ENCODE measurements around the gene SPRR3.
"Not testable (repeated sequence)": the region's sequence is repeated elsewhere in the genome, so short reads cannot be mapped to it uniquely, and the experiment has no call there.

The SPRR3 gene

DNA sequence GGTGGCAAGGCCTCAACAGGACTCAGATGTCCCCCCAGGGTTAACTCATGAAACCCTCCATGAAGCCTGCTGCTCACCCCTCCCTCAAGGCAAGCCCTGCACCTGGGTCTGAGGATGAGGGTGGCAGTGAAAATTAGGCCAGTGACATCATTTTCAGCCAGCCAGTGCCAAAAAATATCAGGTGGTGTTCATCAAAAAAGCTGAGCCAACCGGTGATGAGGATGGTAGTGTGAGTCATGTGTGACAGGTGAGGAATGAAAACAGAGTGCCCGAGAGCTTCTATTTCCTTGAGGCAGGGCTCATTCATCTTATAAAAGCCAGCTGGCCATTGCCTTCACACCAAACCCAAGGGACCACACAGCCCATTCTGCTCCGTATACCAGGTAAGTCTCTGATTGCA is 17.8 kb upstream of the SPRR3 start, which contains the start of gene SPRR1A:
Gene SPRR1A (plus strand): TSS at position 339 of the 400 bp plus-strand sequence. CDS start 1,150 bp downstream, outside the sequence.
- no peak for DNase-seq (ENCODE audit: low read depth)

DNA sequence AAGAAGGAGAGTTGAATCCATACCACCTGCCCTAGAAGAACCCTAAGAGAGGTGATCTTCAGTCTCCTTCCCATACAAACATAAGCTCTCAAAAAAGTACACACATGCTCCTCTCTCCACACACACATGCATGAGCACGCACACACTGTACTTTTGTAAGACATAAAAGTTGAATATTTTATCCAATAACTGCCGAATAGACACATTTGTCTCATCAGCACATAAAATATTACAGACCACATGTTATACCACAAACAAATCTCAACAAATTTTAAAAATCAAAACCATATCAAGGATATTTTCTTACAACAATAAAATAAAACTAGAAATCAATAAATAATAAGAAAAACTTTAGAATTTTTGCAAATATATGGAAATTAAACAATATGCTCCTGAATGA is 15.0 kb upstream of the SPRR3 start:
- DNase-seq (ENCODE audit: low read depth): no peak

DNA sequence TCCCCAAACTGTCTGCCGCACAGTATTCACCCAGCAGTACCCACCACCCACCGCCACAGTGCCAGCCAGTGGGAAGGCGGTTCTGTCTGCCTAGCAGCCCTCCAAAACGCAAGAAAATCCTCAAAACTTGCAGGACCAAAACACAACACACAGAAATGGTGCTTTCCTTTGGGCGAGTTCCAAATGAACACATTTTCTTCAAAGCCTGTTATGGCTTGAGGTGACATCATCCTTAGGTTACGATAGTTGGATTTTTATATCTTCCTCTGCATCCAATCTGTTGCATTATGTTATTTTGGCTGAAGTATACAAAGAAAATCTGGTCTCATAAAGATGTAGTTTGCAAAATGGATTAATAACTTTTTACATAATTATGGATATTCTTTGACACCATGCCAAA is 8.4 kb upstream of the SPRR3 start:
- DNase-seq (ENCODE audit: low read depth): no peak

DNA sequence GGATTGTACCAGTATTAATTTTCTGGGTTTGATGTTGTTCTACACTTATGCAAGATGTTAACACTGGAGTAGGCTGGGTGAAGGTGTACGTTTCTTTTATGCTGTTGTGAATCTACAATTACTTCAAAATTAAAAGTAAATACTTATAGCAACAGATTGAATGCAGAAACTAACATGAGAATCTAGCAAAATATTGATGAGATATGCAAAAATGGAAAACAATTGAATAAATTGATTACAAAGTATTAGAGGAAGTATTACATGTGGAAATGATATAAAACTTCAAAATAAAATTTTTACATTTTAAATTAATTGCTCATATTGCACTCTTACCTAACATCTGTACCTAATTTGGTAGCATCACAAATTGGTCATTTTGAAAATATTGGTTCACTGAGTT is 5.7 kb upstream of the SPRR3 start:
- DNase-seq (ENCODE audit: low read depth): no peak

DNA sequence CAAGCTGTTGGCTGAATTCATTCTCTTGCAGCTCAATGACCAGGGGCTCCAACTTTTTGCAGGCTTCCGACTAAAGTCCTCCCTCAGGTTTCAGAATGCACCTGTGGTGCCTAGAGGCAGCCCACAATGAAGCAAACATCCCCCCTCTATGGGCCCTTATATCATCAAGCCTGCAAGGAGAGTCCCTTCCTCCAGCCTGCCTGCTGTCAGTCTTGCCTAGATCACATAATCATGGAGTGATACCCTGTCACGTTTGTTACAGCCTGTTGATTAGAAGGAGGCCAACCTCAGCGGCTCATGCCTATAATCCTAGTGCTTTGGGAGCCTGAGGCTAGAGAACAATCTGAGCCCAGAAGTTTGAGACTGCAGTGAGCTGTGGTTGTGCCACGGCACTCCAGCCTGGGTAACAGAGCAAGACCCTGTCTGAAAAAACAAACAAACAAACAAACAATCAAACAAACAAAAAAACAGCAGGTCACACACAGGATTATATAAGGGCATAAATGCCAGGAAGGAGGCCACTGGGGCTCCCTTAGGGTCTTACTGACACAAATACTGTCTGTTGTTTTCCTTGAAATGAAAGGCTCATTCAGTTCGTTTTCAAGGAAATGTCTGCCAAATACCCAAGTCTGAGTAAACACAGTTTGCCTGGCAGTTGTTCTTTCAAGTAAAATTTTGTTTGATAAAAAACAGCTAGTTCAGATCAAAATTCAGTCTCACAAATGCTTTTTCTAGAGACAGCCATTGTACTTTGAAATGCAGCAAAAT is 4.7 kb upstream of the SPRR3 start:
- DNase-seq (ENCODE audit: low read depth): no peak

DNA sequence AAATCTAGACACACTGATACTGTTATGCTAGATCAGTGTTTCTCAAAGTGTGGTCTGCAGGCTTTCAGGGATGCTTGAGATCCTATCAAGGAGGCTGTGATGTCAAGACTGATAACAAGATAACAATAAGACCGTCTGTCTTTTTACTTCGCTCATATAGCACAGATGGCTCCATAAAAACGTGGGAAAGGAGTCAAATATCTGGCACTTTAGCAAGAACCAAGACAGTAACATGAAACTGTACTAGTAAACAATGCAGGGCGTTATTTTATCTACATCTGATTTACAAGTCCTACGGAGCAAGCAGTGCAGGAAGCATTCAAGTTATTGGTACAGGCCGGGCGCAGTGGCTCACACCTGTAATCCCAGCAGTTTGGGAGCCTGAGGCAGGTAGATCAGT is 3.6 kb upstream of the SPRR3 start:
- DNase-seq (ENCODE audit: low read depth): no peak

DNA sequence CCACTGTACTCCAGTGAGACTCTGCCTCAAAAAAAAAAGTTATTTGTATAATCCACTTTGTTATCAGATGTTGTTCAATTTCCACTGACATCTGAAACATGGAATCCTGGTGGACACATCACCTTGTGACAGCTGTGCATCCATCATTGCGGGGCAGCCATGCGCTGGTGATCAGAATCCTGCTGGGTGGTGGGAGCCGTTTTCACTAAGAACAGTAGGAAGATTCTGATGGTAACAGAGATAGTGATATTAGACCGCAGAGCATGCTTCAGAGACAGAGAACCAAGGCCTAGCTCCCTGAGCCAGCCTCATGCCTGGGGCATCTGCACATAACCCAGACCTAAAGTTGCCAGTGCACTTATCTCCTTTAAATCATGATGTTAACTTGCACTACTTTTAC is 3.1 kb upstream of the SPRR3 start:
- DNase-seq (ENCODE audit: low read depth): no peak

DNA sequence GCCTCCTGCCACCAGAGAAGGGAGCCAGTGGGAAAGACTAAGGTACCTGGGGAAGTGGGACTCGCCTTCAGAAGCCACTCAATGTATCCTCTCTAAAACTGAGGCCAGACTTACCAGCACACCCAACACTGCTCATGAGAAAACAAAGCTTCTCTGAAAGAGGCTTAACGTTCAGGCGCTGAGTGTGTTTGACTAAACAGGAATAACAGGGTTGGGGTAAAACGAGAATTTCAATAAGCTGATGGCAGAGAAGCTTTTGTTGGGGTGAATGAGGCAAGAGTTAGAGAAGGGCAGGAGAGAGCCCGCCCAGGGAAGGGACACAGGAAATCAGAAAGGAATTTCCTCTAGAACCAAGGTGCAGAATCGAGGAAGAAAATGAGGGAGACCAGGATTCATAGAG is 1.7 kb upstream of the SPRR3 start:
- no peak for DNase-seq (ENCODE audit: low read depth)

DNA sequence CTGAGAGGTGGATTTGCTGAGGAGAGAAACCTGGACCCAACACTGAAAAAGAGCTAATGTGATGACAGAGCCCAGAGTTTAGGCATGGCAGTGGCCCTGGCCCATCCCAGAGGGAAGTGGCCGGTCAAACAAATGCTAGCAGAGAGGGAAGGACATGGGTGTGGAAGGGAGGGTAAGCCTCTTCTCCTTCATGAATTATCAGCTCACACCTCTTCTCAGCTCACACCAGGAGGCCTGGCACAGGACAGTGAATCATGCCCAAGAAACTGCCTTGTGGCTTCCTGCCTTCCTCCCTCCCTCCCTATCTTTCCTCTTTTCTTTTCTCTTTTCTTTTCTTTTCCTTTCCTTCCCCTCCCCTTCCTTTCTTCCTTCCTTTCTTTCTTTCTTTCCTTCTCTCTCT is 1.3 kb upstream of the SPRR3 start:
- DNase-seq (ENCODE audit: low read depth): no peak

DNA sequence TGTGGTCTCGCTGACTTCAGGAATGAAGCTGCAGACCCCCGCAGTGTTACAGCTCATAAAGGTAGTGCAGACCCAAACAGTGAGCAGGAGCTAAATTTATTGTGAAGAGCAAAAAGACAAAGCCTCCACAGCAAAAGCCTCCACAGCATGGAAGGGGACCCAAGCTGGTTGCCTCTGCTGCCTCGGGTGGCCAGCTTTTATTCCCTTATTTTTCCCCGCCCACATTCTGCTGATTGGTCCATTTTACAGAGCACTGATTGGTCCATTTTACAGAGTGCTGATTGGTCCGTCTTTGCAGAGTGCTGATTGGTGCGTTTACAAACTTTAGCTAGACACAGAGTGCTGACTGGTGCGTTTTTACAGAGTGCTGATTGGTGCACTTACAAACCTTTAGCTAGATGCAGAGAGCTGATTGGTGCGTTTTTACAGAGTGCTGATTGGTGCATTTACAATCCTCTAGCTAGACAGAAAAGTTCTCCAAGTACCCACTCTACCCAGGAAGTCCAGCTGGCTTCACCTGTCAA is 9.7 kb downstream of the SPRR3 start:
- not testable (repeated sequence) for DNase-seq (ENCODE audit: low read depth)

DNA sequence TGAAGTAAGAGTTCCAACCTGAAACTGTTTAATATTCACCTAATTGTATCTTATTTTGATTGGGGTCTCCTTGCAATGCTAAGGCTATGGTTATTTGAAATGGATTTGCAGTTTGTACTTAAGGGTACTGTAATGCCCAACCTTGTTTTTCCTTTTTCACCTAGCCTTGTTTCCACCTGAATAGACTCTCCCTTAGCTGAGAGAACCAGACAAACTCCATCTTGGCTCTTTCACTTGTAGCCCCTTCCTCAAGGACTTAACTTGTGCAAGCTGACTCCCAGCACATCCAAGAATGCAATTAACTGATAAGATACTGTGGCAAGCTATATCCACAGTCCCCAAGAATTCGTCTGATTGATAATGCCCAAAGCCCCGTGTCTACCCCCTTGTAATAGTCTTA is 20.3 kb downstream of the SPRR3 start:
- not testable (repeated sequence) for DNase-seq (ENCODE audit: low read depth)

DNA sequence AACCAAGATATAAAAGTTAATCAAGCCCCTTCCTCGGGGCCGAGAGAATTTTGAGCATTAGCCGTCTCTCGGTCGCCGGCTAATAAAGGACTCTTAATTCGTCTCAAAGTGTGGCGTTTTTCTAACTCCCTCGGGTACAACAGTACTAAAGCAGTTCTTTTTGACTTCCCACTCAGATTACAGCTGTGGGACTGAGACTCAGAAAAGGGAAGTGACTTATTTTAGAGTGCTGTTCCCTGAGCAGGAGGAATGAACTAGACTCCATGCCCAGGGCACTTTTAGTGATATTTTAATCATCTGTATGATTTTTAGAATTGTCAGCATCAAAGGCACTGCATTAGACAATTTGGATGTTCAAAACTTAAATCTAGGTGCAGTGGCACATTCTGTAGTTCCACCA is 20.8 kb downstream of the SPRR3 start:
- not testable (repeated sequence) for DNase-seq (ENCODE audit: low read depth)

DNA sequence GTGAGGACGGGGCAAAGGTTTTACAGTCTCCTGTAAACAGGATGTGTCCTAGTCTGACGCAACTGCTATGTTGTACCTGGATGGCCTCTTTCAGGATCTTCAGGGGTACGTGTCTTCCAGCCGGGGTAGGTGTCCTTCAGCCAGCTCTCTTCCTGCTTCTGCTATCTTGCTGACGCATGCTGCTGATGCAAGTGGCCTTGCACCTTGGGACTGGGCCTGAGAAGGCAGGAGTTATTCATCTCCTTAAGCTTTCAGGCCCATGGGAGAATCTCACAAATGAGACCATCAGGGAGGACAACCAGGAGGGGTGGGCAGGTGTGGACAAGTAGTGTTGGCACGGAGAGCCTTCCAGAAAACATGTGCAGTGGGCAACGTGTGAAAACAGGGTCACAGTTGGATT is 21.6 kb downstream of the SPRR3 start:
- DNase-seq (ENCODE audit: low read depth): no peak

DNA sequence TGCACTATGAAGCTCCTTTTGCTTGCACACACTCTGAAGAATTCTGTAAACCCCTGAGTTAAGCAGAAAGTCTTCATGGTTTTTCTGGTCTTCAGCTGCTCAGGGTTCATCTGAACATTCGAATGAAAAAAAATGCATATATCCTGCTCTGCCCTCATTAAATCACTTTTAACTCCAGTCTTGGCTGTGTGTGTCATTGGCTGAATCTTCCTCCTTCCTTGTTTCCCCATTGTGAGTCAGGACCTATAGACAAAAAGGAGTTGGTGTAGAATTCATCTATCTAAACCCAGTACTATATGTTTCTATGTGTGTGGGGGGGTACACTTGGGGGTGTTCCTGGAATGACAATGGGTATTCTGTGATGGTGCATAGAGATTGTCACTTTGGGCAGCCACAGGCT is 22.9 kb downstream of the SPRR3 start:
- no peak for DNase-seq (ENCODE audit: low read depth)

DNA sequence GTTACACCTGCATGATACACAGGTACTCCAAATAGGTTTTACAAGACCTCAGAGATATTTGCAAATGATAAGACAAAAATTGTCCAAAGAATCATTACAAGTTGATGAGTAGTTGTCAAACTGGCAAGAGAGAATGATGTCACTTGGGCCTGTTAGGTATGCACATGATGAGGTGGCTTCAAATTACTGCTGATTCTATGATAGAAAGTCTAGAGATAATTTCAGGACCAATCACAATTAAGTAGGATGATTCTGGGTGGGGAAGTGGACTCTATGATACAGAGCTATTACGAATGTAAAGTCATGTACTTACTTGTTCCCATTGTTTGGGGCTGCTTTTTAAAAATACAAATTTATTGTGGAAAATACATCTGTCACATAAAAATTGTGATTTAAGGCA is 24.2 kb downstream of the SPRR3 start:
- no peak for DNase-seq (ENCODE audit: low read depth)

DNA sequence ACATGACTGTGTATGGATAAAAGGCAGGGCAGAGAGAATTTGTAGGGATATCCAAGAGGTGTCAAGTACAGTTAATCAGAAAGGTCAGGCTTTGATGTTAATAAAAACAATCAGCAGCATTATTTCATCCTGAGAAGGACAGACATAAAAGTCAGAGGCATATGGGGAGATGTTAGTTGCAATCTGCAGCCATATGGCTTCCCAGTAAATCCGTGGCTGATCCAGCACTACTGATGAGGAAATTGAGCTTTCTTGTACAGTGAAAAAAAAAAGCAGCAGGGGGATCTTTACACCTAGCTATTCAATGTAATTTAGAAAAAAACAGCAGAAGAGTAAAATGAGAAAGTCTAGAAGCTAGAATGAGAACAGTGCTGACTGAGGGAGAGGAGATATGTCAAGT is 27.2 kb downstream of the SPRR3 start:
- DNase-seq (ENCODE audit: low read depth): no peak

DNA sequence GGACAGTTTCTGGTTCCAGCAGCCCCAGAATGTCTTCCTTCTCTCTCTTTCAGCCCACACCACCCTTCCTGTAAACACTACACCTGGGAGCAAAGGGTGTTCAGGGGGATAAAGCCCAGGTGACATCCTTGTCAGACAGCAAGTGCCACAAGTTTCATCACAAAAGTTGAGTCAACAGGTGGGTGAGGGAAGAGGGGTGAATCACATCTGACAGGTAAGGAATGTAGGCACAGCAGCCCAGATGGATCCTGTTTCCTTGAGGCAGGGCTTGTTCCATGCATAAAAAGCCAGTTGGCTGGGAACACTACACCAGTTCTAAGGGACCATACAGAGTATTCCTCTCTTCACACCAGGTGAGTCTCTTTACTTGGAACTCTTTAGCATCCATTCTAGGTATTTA is 29.3 kb downstream of the SPRR3 start, which contains the start of gene SPRR1B:
Gene SPRR1B (plus strand): TSS at position 309 of the 400 bp plus-strand sequence. CDS start 1,143 bp downstream, outside the sequence.
- no peak for DNase-seq (ENCODE audit: low read depth)

DNA sequence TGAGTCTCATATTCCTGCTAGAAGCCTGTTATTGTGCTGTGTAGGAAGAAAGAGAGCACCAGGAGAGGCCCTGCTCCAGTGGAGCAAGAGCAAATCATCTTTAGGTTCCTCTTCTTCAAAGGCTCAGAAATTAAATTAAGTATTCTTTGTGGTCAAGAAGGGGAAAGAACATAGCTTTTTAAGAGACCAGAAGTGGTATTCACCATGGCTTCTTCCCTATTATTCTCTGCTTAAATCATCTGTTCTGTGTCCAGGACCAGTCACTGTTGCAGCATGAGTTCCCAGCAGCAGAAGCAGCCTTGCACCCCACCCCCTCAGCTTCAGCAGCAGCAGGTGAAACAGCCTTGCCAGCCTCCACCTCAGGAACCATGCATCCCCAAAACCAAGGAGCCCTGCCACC is 30.5 kb downstream of the SPRR3 start:
- DNase-seq (ENCODE audit: low read depth): no peak

DNA sequence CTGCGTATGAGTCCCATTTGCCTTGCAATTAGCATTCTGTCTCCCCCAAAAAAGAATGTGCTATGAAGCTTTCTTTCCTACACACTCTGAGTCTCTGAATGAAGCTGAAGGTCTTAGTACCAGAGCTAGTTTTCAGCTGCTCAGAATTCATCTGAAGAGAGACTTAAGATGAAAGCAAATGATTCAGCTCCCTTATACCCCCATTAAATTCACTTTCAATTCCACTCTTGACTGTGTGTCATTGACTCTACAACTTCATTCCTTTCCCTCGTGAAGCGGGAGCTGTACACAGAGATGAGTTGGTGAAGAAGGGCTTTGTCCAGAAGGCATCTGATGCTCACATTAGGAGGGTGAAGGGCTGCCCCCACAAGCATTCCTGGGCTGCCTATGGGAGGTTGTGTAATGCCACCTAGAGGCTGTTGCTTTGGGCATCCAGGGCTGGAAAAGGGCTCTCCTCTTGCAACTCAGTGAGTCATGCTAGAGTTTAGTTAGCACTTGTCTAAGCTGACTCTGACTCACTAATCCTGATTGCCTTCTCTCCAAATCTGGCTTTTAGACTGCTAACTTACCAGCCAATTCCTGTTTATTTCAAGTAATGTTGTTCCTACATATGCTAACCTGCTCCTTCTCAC is 31.2 kb downstream of the SPRR3 start:
- DNase-seq (ENCODE audit: low read depth): peak; percentile 25

DNA sequence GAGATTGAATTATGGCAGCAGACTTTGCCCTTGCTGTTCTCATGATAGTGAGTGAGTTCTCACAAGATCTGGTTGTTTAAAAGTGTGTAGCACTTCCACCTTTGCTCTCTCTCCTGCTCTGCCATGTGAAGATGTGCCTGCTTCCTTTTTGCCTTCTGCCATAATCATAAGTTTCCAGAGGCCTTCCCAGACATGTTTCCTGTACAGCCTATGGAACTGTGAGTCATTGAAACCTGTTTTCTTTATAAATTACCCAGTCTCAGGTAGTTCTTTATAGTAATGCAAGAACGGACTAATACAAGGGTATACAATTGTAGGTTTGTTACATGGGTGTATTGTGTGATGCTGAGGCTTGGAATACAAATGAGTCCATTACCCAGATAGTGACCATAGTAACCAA is 33.7 kb downstream of the SPRR3 start:
- no peak for DNase-seq (ENCODE audit: low read depth)

DNA sequence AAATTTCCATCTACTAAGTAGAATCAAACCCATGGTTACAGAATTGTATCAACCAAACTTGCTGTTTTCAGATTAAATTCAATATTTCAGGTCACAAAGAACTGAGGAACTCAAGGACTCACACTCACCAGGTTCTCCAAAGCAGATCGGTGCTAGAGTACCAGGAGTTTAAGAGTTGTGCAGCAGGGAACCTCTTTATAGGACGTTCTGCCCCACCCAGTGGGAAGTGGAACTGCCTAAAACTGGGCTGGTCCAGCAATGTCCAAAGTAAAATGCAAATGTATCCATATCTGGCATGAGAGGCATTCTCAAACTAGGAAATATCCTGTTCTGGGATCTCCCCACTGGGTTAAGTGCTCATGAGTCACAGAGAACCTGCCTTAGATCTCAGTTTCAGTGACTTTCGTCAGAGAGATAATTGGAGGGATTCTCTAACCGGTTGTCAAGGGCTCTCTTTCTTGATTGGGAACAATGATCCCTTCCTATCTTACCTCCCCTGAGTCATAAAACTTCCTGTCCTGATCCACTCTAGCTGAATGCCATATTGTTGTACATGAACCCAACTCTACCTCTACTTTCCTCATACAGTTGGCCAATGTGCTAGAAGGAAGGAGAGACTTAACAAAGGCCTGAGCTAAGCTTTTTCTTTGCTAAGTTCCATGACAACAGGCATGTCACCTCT is 39.5 kb downstream of the SPRR3 start, which contains the start of gene SPRR2D:
Gene SPRR2D (minus strand): TSS at position 171 of the 682 bp plus-strand sequence. CDS start 774 bp downstream, outside the sequence.
- DNase-seq (ENCODE audit: low read depth): no peak

DNA sequence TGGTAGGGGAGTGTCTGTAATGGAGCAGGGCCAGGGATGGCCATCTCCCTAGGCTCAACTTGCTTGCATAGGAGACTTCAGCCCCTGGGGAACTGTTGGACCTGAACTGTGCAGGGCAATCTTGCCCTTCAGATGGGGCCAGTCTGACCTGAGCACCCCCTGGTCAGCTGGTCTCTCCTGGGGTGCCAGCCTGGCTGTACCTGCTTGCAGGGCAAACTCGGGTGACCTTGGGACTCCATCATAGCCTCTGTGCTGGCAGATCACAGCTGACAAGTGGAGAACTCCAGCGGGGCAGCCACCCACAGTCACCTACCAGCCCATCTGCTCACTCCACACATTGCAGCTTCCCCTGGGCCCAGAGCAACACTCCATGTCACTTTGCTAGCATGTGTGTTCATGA is 47.7 kb downstream of the SPRR3 start:
- DNase-seq (ENCODE audit: low read depth): no peak
